Parathyroid adenoma (tissue), 2 donors: Measurements from ENCODE around the gene RLBP1.

Source experiments
- H2AFZ ChIP-seq: fragments of 300-600 bp; sonication (generic); one replicate; pipeline ENCODE4 v1.7.0; 2017; ENCODE audit warnings: antibody characterized with exemption, mild to moderate bottlenecking
- H3K27ac ChIP-seq: fragments of 300-600 bp; sonication (generic); one replicate; pipeline ENCODE4 v1.7.0; 2017
- H3K27me3 ChIP-seq: fragments of 300-600 bp; sonication (generic); one replicate; pipeline ENCODE4 v1.7.0; 2017; ENCODE audit warnings: low read length; ENCODE audit not compliant: control insufficient read depth, insufficient read depth
- H3K36me3 ChIP-seq: fragments of 300-600 bp; sonication (generic); one replicate; pipeline ENCODE4 v1.7.0; 2017; ENCODE audit warnings: low read length; ENCODE audit not compliant: control insufficient read depth, insufficient read depth
- H3K4me1 ChIP-seq: fragments of 300-600 bp; sonication (generic); one replicate; pipeline ENCODE4 v1.7.0; 2017; ENCODE audit warnings: control low read depth
- H3K4me2 ChIP-seq: fragments of 300-600 bp; sonication (generic); one replicate; pipeline ENCODE4 v1.7.0; 2017; ENCODE audit warnings: low read length
- H3K4me3 ChIP-seq: fragments of 300-600 bp; sonication (generic); one replicate; pipeline ENCODE4 v1.7.0; 2017; ENCODE audit warnings: low read depth, low read length
- H3K79me2 ChIP-seq: fragments of 300-600 bp; sonication (generic); one replicate; pipeline ENCODE4 v1.7.0; 2017; ENCODE audit warnings: control low read depth
- H3K9ac ChIP-seq: fragments of 300-600 bp; sonication (generic); one replicate; pipeline ENCODE4 v1.7.0; 2017; ENCODE audit warnings: mild to moderate bottlenecking
- H3K9me3 ChIP-seq: fragments of 300-600 bp; sonication (generic); one replicate; pipeline ENCODE4 v1.7.0; 2017; ENCODE audit warnings: low read length; ENCODE audit not compliant: control insufficient read depth
- CTCF ChIP-seq: fragments of 300-600 bp; sonication (generic); IDR thresholded peaks from one replicate; pipeline ENCODE4 v1.7.0; 2017; ENCODE audit warnings: antibody characterized with exemption, mild to moderate bottlenecking
- donor health status: primary hyperparathyroidism.

The RLBP1 gene

GRCh38 chr15:89200182-89200581, 21.2 kb downstream of the RLBP1 start:
- Histone ChIP-seq H3K4me1 (peaks cover 5% of the 10 kb centered on the region), H3K9ac (no peak overlapping the region), H3K27me3 (no peaks in the 10 kb centered on the region), H2AFZ (no peak overlapping the region), H3K9me3 (no peaks in the 10 kb centered on the region), H3K79me2 (no peaks in the 10 kb centered on the region), H3K27ac (no peak overlapping the region), H3K4me3 (no peak overlapping the region), H3K36me3 (no peaks in the 10 kb centered on the region), H3K4me2 (no peak overlapping the region)
- no peak for TF ChIP-seq CTCF

- Histone ChIP-seq H3K4me3 (no peak overlapping the region), H3K4me2 (no peak overlapping the region), H2AFZ (no peak overlapping the region), H3K4me1 (peaks cover 5% of the 10 kb centered on the region), H3K27me3 (no peaks in the 10 kb centered on the region), H3K27ac (no peak overlapping the region), H3K36me3 (no peaks in the 10 kb centered on the region), H3K9me3 (no peaks in the 10 kb centered on the region), H3K9ac (no peak overlapping the region), H3K79me2 (no peaks in the 10 kb centered on the region)
- no peak for TF ChIP-seq CTCF
Measured at GRCh38 chr15:89199746-89200145, 21.6 kb downstream of the RLBP1 start.

GRCh38 chr15:89198934-89199333, 22.4 kb downstream of the RLBP1 start:
- peaks cover 5% of the 10 kb centered on the region for H3K4me1 ChIP-seq
- H3K9me3 ChIP-seq: no peaks in the 10 kb centered on the region
- no peak overlapping the region for H3K4me2 ChIP-seq
- no peak overlapping the region for H3K9ac ChIP-seq
- H3K79me2 ChIP-seq: no peaks in the 10 kb centered on the region
- no peak overlapping the region for H3K4me3 ChIP-seq
- no peak overlapping the region for H2AFZ ChIP-seq
- no peaks in the 10 kb centered on the region for H3K36me3 ChIP-seq
- no peak for TF ChIP-seq CTCF
- H3K27me3 ChIP-seq: no peaks in the 10 kb centered on the region
- H3K27ac ChIP-seq: no peak overlapping the region

GRCh38 chr15:89198196-89198595, 23.2 kb downstream of the RLBP1 start:
- Histone ChIP-seq H3K79me2 (no peaks in the 10 kb centered on the region), H3K9ac (no peak overlapping the region), H3K9me3 (no peaks in the 10 kb centered on the region), H3K4me3 (no peak overlapping the region), H3K4me1 (peaks cover 5% of the 10 kb centered on the region), H3K4me2 (no peak overlapping the region), H3K27me3 (no peaks in the 10 kb centered on the region), H3K36me3 (no peaks in the 10 kb centered on the region), H3K27ac (no peak overlapping the region), H2AFZ (no peak overlapping the region)
- no peak for TF ChIP-seq CTCF

GRCh38 chr15:89197503-89197971, 23.8 kb downstream of the RLBP1 start:
- no peaks in the 10 kb centered on the region for H3K36me3 ChIP-seq
- H3K27ac ChIP-seq: no peak overlapping the region
- no peak overlapping the region for H3K9ac ChIP-seq

More at GRCh38 chr15:89197503-89197971, 23.8 kb downstream of the RLBP1 start:
- Histone ChIP-seq H3K4me3 (no peak overlapping the region), H2AFZ (no peak overlapping the region), H3K27me3 (no peaks in the 10 kb centered on the region), H3K79me2 (no peaks in the 10 kb centered on the region), H3K9me3 (no peaks in the 10 kb centered on the region), H3K4me2 (no peak overlapping the region), H3K4me1 (peaks cover 5% of the 10 kb centered on the region)
- no peak for TF ChIP-seq CTCF
